Nephron progenitor cell (in vitro differentiated cells): ENCODE results near the gene FSTL4.
A peak's percentile ranks its signal among the peaks of the same experiment; 100 is the strongest.

Source experiments
- DNase-seq: peaks from one replicate; pipeline ENCODE4 v3.0.0; 2021
- H3K27ac Mint-ChIP-seq: 2 replicates; pipeline ENCODE4 v1.8.0; 2021; ENCODE audit warnings: mild to moderate bottlenecking, moderate library complexity, mixed read lengths
- H3K27me3 Mint-ChIP-seq: 2 replicates; pipeline ENCODE4 v1.8.0; 2021; ENCODE audit warnings: mild to moderate bottlenecking, low read depth, mixed read lengths; ENCODE audit not compliant: poor library complexity
- H3K36me3 Mint-ChIP-seq: 2 replicates; pipeline ENCODE4 v1.8.0; 2021; ENCODE audit warnings: low read depth, mixed read lengths
- H3K4me1 Mint-ChIP-seq: 2 replicates; pipeline ENCODE4 v1.8.0; 2021; ENCODE audit warnings: mixed read lengths
- H3K4me3 Mint-ChIP-seq: 2 replicates; pipeline ENCODE4 v1.8.0; 2021; ENCODE audit warnings: mild to moderate bottlenecking, moderate library complexity, mixed read lengths
- H3K9me3 Mint-ChIP-seq: 2 replicates; pipeline ENCODE4 v1.8.0; 2021; ENCODE audit warnings: mild to moderate bottlenecking, moderate library complexity, mixed read lengths
- TF ChIP-seq, protein P1 (sequence below): fragments of 200-600 bp; sonication (generic); IDR thresholded peaks from 2 replicates; pipeline ENCODE4 v1.5.0; 2021; ENCODE audit warnings: antibody characterized with exemption

FSTL4 gene

DNA sequence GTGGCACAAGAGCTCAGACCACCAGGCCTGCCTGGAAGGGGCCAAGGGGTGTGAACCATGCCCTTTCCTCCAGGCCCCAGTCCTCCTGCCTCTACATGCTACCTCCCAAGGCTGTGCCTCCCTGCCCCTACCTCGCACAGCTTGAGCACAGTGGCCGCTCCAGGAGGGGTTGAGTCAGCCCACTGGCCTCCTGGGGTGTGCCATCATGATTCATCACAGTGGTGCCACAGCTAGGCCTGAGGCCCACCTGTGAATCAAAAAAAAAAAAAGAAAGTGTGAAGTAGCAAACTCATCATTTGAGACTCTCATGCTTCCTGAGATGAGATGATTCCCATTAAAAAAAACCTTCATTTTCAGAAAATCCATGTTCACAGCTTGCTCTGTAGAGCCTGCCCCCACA, 320.0 kb downstream of the FSTL4 start:
- Mint-ChIP-seq H3K4me3 (no peak overlapping the region), H3K36me3 (no peaks in the 10 kb centered on the region), H3K27ac (no peak overlapping the region), H3K4me1 (no peaks in the 10 kb centered on the region), H3K27me3 (peaks cover 4% of the 10 kb centered on the region), H3K9me3 (no peaks in the 10 kb centered on the region)
- DNase-seq, result no peak
- TF ChIP-seq, protein P1, sequence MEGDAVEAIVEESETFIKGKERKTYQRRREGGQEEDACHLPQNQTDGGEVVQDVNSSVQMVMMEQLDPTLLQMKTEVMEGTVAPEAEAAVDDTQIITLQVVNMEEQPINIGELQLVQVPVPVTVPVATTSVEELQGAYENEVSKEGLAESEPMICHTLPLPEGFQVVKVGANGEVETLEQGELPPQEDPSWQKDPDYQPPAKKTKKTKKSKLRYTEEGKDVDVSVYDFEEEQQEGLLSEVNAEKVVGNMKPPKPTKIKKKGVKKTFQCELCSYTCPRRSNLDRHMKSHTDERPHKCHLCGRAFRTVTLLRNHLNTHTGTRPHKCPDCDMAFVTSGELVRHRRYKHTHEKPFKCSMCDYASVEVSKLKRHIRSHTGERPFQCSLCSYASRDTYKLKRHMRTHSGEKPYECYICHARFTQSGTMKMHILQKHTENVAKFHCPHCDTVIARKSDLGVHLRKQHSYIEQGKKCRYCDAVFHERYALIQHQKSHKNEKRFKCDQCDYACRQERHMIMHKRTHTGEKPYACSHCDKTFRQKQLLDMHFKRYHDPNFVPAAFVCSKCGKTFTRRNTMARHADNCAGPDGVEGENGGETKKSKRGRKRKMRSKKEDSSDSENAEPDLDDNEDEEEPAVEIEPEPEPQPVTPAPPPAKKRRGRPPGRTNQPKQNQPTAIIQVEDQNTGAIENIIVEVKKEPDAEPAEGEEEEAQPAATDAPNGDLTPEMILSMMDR, result no peak

DNA sequence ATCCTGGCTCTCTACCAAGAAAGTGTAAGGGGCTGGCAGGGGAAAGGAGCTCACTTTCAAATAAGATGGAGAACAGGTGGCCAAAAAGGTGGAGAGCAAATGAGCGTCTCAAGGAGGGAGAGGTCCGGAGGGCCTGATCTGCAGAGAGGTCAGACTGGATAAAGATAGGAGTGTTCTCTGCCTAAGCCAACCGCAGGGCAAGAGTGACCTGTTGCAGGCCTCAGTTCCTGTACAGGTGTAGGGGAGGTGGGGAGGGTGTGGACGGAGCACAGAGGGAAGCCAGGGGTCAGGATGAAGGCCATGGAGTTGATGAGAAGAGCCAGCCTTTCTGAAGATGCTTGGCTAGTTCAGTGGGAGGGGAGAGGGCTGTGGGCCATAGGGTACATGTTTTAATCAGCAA, 320.8 kb downstream of the FSTL4 start:
- Mint-ChIP-seq H3K4me1 (no peaks in the 10 kb centered on the region), H3K4me3 (no peak overlapping the region), H3K27me3 (peaks cover 4% of the 10 kb centered on the region), H3K9me3 (no peaks in the 10 kb centered on the region), H3K36me3 (no peaks in the 10 kb centered on the region), H3K27ac (no peak overlapping the region)
- DNase-seq, result no peak
- TF ChIP-seq, protein P1, result no peak

DNA sequence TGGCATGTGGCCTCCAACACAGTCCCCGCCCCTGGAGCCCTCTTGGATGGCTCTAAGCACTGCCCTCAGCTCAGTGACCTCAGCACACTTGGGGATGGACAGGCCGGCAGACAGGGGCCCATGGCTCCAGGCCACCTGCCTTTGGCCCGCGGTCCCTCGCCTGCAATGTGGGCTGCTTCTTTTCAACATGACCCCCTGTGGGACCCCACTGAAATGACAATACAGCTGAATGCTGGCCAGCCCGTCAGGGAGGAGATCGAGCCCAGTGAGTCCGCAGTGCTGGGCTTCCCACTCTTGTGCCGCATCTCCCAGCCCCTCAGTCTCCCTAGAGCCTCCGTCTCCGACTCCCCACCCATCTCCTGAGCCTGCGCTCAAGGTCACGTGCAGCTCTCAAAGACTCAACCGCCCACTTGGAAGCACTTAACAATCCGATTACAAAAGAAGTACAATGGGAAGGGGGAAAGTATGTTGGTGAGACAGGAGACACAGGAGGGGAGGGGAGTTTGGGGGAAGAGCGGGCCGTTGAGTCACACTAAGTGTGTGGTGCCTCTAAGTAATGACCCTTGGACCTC, 321.6 kb downstream of the FSTL4 start:
- Mint-ChIP-seq H3K27ac (no peak overlapping the region), H3K27me3 (peaks cover 4% of the 10 kb centered on the region), H3K36me3 (no peaks in the 10 kb centered on the region), H3K9me3 (no peaks in the 10 kb centered on the region), H3K4me3 (no peak overlapping the region), H3K4me1 (no peaks in the 10 kb centered on the region)
- DNase-seq, result no peak
- TF ChIP-seq, protein P1, result no peak

DNA sequence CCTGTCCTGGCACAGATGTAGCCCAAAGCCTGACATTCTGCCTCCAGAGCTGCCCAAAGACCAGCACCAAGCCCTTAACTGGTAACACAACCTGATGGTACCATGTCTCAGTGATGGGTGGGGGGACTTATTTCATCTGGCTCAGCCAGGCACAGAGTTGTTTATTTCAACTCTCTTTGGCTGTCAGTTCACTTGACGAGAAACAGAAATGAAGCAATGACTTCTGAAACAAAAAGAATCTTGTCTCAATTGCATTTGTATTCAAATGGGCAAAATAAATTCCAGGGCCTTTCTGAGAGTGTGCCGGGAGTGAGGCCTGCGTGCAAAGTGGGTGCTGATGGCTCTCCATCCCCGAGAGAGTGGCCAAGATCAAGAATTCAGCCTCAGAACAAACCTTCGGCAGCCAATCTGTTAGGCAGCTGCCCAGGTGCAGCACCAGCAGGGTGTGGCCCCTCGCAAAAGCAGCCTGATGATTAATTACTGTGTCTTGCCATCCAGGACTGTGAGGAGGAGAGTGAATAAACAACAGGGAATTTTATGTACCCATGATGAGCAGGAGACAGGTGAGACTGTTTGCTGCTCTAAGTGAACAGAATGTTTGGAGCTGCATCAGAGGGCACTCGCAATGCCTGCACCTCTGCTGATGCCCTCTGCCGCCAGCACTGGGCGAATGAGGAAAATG, 322.5 kb downstream of the FSTL4 start:
- H3K27ac Mint-ChIP-seq, result no peak overlapping the region
- DNase-seq, result no peak
- no peak overlapping the region for H3K4me3 Mint-ChIP-seq
- no peaks in the 10 kb centered on the region for H3K36me3 Mint-ChIP-seq
- peaks cover 4% of the 10 kb centered on the region for H3K27me3 Mint-ChIP-seq
- TF ChIP-seq, protein P1, result no peak
- no peaks in the 10 kb centered on the region for H3K9me3 Mint-ChIP-seq
- no peaks in the 10 kb centered on the region for H3K4me1 Mint-ChIP-seq

DNA sequence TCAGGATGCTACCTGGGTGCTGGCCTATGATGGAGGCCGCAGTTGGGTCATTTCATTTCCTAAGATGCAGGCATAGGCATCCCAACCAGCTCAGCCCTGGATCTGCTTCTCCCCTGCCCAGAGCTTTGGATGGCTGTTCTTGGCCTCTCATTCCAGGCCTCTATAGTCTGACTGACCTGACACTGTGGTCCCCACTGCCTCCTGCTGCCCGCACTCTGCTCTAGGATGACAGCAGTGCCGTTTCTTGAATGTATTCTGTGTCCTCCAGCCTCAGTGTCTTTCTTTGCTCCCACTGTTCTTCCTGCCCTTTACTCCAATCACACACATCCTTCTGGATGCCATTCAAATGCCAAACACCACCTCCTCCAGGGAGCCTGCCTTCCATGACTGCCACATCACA, 324.8 kb downstream of the FSTL4 start:
- Mint-ChIP-seq H3K27me3 (peaks cover 4% of the 10 kb centered on the region), H3K27ac (no peak overlapping the region), H3K36me3 (no peaks in the 10 kb centered on the region), H3K9me3 (no peaks in the 10 kb centered on the region), H3K4me3 (no peak overlapping the region), H3K4me1 (no peaks in the 10 kb centered on the region)
- DNase-seq, result peak; percentile 62
- TF ChIP-seq, protein P1, result peak; percentile 56

DNA sequence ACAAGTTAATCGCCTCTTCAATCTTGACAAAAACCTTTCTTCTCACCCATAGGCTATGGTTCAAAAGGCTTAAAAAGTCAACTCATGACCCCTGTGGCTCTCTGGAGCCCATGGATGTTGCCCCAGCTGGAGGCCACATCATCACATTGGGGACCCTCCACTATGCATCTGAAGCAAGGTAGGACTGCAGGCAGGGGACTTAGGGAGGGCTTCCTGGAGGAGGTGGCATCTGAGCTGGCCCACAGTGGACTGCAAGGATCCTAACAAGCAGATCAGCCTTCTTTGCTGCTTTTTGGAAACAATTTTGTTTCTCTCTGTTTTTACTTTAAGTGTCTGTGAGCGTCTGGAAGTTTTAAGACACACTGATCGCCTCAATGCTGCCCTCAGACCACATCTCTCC, 325.9 kb downstream of the FSTL4 start:
- H3K27ac Mint-ChIP-seq, result no peak overlapping the region
- no peaks in the 10 kb centered on the region for H3K36me3 Mint-ChIP-seq
- no peaks in the 10 kb centered on the region for H3K4me1 Mint-ChIP-seq
- no peaks in the 10 kb centered on the region for H3K9me3 Mint-ChIP-seq
- DNase-seq, result no peak
- TF ChIP-seq, protein P1, result no peak
- H3K27me3 Mint-ChIP-seq, result peaks cover 4% of the 10 kb centered on the region
- no peak overlapping the region for H3K4me3 Mint-ChIP-seq
